ENCODE data around the gene ZDHHC11. TPM values are rescaled to one million over a fixed set of nuclear protein-coding genes. Genes with fewer than 3 reads are reported as not detected.

The ZDHHC11 gene
- total RNA-seq, 2 experiments from 2014 or later: 4.6 to 6.0 TPM

DNA sequence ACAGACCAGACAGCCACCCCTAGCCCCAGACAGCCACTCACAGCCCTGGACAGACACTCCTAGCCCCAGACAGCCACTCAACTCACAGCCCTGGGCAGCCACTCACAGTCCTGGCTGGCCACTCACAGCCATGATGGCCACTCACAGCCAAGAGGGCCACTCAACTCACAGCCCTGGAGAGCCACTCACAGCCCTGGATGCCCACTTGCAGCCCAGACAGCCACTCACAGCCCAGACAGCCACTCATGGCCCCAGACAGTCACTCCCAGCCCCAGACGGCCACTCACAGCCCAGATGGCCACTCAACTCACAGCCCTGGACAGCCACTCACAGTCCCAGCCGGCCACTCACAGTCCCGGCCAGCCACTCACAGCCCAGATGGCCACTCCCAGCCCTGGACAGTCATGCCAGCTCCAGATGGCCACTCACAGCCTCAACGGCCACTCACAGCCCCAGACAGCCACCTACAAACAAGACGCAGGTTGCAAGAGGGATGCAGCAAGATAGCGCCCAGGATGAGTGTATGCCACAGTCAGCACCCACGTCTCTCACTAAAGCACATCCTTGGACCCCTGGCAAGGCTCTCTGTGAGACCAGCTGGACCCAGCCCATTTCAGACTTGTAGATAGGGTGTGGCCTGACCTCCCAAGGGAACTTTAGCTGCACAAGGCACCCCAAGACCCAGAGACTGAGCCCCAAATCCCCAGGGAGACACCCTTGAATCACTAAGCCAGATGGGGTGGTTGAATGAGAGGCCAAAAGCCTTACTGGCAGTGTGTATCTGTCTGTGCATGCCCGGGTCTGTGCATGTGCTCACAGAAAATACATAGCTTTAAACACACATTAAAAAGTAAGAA is 88.7 kb downstream of the ZDHHC11 start:
- ChIA-PET POLR2A (no interaction called here), CTCF (no interaction called here)
- Mint-ChIP-seq H3K36me3 (ENCODE audit: low read depth) (no peaks in the 10 kb centered on the region), H3K27ac (no peak overlapping the region), H3K9me3 (no peaks in the 10 kb centered on the region), H3K27me3 (no peaks in the 10 kb centered on the region), H3K4me1 (ENCODE audit: low read depth) (peaks cover 11% of the 10 kb centered on the region), H3K4me3 (no peak overlapping the region)
- no peak for DNase-seq
- intact Hi-C loops (cut with micrococcal nuclease): no loop called here
- no peak for ATAC-seq
- TF ChIP-seq, protein P1, sequence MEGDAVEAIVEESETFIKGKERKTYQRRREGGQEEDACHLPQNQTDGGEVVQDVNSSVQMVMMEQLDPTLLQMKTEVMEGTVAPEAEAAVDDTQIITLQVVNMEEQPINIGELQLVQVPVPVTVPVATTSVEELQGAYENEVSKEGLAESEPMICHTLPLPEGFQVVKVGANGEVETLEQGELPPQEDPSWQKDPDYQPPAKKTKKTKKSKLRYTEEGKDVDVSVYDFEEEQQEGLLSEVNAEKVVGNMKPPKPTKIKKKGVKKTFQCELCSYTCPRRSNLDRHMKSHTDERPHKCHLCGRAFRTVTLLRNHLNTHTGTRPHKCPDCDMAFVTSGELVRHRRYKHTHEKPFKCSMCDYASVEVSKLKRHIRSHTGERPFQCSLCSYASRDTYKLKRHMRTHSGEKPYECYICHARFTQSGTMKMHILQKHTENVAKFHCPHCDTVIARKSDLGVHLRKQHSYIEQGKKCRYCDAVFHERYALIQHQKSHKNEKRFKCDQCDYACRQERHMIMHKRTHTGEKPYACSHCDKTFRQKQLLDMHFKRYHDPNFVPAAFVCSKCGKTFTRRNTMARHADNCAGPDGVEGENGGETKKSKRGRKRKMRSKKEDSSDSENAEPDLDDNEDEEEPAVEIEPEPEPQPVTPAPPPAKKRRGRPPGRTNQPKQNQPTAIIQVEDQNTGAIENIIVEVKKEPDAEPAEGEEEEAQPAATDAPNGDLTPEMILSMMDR (IDR thresholded peaks at IDR 0.05): no peak

DNA sequence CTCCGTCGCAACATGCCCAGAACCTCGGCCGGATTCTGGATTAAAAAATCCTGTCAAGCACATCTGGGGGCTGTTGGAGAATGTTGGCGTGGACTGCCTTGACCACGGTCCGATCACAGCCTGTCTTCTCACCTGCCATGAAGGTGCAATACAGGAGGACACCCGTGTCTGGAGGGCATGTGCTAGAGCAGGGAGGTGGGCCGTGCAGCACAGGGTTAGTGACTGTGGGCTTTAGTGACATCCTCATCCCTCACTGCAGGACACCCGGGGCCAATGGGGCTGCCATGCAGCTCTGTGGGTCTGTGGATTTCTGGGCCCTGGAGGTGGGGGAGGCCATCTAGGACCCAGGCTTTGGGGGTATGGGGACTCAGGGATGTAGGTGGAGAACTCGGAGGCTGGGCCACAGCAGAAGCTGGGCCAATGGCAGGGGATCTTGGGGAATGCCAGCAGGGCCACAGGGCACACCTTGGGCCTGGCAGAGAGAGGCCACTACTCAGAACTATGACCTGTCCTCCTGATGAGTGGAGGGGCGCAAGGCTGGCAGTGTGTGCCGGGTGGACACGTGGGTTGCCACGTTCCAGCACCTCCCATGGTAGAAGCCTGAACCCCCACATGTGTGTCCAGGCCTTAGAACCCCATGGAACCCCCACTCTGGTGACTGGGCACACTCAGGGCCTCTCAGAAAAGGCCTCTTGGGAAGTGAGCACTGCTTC is 89.6 kb downstream of the ZDHHC11 start:
- Mint-ChIP-seq H3K27me3 (no peaks in the 10 kb centered on the region), H3K4me1 (ENCODE audit: low read depth) (peaks cover 11% of the 10 kb centered on the region), H3K9me3 (no peaks in the 10 kb centered on the region), H3K4me3 (no peak overlapping the region), H3K27ac (no peak overlapping the region), H3K36me3 (ENCODE audit: low read depth) (no peaks in the 10 kb centered on the region)
- ATAC-seq (no peak), DNase-seq (no peak)
- CTCF ChIA-PET: no interaction called here
- POLR2A ChIA-PET: no interaction called here
- intact Hi-C loops (cut with micrococcal nuclease): no loop called here
- TF ChIP-seq, protein P1 (IDR thresholded peaks at IDR 0.05): no peak

DNA sequence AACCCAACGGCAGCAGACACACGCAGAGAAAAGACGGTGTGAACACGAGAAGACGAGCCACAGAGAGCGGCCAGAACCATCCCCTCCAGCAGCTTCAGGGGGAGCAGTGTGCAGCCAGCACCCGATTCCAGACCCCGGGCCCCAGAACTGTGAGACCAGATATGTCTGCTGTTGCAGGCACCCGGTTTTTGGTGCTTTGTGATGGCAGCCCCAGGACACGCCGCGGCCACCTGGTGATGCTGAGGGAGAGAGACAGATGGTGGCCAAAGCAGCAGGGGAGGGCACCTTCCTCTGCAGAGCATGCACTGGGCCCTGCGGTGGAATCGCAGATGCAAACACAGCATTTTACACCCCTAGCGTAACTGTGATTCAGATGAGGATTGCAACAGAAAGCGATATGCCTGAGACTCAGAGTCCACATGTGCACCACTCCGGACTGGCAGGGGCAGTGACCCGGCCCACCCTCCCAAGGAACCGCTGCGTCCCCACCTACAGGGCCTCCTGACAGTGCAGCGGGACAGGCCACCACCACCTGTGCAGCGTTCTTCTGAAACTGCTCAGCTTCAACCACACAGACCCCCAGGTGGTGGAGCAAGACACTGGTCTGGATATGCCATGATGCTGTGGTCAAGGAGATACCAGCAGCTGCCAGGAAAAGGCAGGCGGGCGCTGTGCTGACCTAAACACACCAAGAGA is 90.3 kb downstream of the ZDHHC11 start:
- ATAC-seq (no peak), DNase-seq (no peak)
- Mint-ChIP-seq H3K4me3 (no peak overlapping the region), H3K27ac (no peak overlapping the region), H3K4me1 (ENCODE audit: low read depth) (peaks cover 11% of the 10 kb centered on the region), H3K36me3 (ENCODE audit: low read depth) (no peaks in the 10 kb centered on the region), H3K9me3 (no peaks in the 10 kb centered on the region), H3K27me3 (no peaks in the 10 kb centered on the region)
- TF ChIP-seq, protein P1 (IDR thresholded peaks at IDR 0.05): no peak
- intact Hi-C loops (cut with micrococcal nuclease): no loop called here
- CTCF ChIA-PET: no interaction called here
- POLR2A ChIA-PET: no interaction called here

DNA sequence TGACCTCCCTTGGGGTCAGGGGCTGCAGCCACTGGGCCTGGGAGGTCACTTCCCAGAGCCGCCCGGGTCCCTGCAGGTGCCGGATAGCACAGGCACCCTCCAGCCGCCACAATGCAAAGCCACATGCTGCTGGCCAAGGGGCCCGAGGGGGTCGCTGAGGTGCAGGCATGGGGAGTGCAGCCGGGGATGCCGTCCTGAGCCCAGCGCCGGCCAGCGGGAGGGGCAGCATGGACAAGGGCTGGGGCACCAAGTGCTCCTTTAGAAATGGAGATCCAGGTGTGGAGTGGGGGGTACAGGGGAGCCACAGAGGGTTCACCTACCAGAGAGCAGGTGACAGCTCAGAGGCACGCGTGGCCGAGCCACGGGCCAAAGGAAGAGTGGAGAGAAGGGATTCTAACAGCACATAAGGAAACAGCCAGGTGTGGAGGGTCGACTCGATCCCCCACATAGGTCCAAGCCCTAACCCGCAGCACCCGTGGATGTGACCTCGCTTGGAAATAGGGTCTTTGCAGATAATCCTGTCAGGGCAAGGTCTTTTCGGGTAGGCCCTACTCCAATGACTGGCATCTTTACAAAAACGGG is 90.9 kb downstream of the ZDHHC11 start:
- H3K27me3 Mint-ChIP-seq: no peaks in the 10 kb centered on the region
- TF ChIP-seq, protein P1 (IDR thresholded peaks at IDR 0.05): no peak
- intact Hi-C loops (cut with micrococcal nuclease): loop anchor here (5.0 kb wide), 1 partner anchor 82 kb away; no protein-coding TSS in a partner anchor
- ChIA-PET CTCF (no interaction called here), POLR2A (no interaction called here)
- peaks cover 11% of the 10 kb centered on the region for H3K4me1 Mint-ChIP-seq (ENCODE audit: low read depth)
- no peaks in the 10 kb centered on the region for H3K9me3 Mint-ChIP-seq
- no peaks in the 10 kb centered on the region for H3K36me3 Mint-ChIP-seq (ENCODE audit: low read depth)
- H3K4me3 Mint-ChIP-seq: no peak overlapping the region
- ATAC-seq: no peak
- no peak for DNase-seq
- no peak overlapping the region for H3K27ac Mint-ChIP-seq
